Measurements from ENCODE around the gene PHLDA1.

The PHLDA1 gene

DNA sequence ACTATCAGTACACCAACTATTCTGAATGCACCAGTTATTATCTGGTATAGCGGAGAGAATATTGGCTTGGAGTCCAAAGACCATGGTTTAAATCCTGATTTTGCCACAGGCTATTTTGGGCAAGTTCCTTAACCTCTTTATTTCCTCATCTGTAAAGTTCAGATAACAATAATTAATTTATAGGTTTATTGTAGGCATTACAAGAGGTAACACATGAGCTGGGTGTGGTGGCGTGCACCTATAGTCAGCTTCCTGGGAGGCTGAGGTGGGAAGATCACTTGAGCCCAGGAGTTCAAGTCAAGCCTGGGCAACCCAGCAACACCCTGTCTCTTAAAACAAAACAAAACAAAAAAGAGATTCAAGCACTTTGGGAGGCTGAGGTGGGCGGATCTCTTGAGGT, 23.1 kb downstream of the PHLDA1 start:
- TF ChIP-seq, protein P1, sequence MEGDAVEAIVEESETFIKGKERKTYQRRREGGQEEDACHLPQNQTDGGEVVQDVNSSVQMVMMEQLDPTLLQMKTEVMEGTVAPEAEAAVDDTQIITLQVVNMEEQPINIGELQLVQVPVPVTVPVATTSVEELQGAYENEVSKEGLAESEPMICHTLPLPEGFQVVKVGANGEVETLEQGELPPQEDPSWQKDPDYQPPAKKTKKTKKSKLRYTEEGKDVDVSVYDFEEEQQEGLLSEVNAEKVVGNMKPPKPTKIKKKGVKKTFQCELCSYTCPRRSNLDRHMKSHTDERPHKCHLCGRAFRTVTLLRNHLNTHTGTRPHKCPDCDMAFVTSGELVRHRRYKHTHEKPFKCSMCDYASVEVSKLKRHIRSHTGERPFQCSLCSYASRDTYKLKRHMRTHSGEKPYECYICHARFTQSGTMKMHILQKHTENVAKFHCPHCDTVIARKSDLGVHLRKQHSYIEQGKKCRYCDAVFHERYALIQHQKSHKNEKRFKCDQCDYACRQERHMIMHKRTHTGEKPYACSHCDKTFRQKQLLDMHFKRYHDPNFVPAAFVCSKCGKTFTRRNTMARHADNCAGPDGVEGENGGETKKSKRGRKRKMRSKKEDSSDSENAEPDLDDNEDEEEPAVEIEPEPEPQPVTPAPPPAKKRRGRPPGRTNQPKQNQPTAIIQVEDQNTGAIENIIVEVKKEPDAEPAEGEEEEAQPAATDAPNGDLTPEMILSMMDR (IDR thresholded peaks at IDR 0.05): no peak
- no peak for DNase-seq (ENCODE audit: low spot score)

DNA sequence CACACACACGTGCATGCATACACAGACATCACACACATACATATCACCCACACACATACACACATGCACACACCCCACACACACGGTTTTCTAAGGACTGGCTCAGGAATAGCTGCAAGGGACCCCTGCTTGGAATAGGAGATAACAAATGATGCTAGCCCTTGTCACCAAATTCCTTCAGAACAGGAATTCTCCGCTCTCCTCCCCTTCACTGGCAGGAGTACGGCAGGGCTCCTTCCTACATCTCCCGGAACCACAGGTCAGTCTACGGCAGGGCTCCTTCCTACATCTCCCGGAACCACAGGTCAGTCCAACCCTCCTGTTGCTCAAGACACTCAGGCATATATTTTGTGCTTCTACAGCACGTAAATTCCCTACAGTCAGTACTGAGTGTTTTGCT, 23.9 kb downstream of the PHLDA1 start:
- Histone ChIP-seq H3K27ac (no peak overlapping the region), H3K4me3 (no peak overlapping the region)
- no peak for DNase-seq (ENCODE audit: low spot score)
- TF ChIP-seq, protein P1 (IDR thresholded peaks at IDR 0.05): no peak

More for the DNA sequence above, 23.1 kb downstream of the PHLDA1 start:
- Histone ChIP-seq H3K4me3 (no peak overlapping the region), H3K27ac (no peak overlapping the region)

- DNase-seq (ENCODE audit: low spot score): no peak
- Histone ChIP-seq H3K27ac (no peak overlapping the region), H3K4me3 (no peak overlapping the region)
- TF ChIP-seq, protein P1 (IDR thresholded peaks at IDR 0.05): no peak
Observed at GRCh38 chr12:76006028-76006925, 25.3 kb downstream of the PHLDA1 start.

- DNase-seq (ENCODE audit: low spot score): no peak
- no peak overlapping the region for H3K4me3 ChIP-seq
- TF ChIP-seq, protein P1 (IDR thresholded peaks at IDR 0.05): no peak
- H3K27ac ChIP-seq: no peak overlapping the region
Observed at GRCh38 chr12:76003355-76003638, 28.3 kb downstream of the PHLDA1 start.

GRCh38 chr12:76002598-76003354, 28.8 kb downstream of the PHLDA1 start:
- no peak overlapping the region for H3K4me3 ChIP-seq
- TF ChIP-seq, protein P1 (IDR thresholded peaks at IDR 0.05): no peak
- no peak for DNase-seq (ENCODE audit: low spot score)
- H3K27ac ChIP-seq: no peak overlapping the region

DNA sequence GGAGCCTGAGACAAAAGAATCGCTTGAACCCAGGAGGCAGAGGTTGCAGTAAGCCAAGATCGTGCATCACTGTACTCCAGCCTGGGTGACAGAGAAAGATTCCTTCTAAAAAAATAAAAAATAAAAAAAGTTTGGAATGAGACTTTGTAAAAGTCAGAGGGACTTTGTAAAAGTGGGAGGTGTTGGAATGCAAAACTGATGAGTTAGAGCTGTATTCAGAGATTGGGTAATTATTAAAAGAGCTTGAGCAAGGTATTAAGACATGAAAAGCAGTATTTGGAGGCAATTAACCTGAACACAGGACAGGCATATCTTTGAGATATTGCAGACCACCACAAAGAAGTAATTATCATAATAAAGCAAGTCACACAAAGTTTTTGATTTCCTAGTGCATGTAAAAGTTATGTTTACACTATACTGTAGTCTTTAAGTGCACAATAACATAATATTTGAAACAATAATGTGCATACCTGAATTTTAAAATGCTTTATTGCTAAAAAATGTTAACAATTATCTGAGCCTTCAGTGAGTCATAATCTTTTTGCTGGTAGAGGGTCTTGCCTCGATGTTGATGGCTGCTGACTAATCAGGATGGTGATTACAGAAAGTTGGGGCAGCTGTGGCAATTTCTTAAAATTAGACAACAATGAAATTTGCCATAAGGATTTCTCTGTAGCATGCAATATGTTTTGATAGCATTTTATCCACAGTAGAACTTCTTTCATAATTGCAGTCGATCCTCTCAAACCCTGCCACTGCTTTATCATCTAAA, 33.1 kb downstream of the PHLDA1 start:
- no peak overlapping the region for H3K4me3 ChIP-seq
- TF ChIP-seq, protein P1 (IDR thresholded peaks at IDR 0.05): no peak
- no peak overlapping the region for H3K27ac ChIP-seq
- no peak for DNase-seq (ENCODE audit: low spot score)
